ENCODE results near the gene PNPLA7.

DNA sequence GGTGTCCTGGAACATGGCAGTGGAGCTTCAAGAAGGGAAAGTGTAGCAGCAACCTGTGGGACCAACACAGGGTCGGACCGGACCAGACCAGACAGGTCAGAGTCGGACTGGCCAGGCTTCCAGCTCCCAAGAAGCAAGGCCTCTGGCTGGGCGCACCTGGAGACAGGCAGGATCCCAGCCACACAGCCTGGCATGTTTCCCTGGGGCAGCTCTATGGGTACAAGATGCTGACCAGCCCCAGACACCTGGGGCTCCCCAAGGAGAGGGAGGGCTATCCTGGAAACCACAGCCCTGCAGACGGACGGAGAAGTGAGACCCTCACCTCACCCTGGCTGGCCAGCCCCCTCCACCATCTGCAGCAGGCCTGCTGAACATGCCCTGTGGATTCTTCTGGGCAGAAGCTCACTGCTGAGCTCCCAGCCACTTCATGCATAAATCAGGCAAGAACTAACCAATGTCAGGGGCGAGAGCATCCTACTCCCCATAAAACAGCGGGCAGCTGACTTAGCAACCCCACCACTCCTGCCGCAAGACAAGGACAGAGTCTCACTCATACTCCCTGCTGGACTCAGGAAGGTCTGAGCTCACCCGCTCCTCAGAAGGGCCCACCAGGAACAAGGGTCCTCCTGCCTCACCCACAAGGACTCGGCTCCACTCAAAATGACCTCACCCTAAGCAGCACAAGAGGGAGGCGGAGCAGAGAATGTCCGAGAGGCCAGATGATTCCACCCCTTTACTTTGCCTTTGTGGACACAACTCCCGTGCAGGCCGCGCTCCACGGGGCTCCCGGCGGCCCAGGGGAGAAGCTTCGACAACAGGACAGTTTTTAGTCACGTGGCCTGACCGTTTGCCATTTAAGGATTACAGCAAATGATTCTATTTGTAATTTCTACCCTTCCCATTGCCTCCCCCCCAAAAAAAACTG, 31.4 kb upstream of the PNPLA7 start:
- TF ChIP-seq CTCF (conservative IDR thresholded peaks at IDR 0.05; ENCODE audit: low read depth, low read length) (no peak), EZH2 (IDR thresholded peaks at IDR 0.05; ENCODE audit: low read length, unreplicated experiment) (no peak), EZH2phosphoT487 (IDR thresholded peaks at IDR 0.05; ENCODE audit: borderline replicate concordance, low read length) (no peak)
